GM18873 (cell line): Measurements from ENCODE around the gene BACH1.
A peak's percentile ranks its signal among the peaks of the same experiment; 100 is the strongest.

Source experiments
- ATAC-seq: cut with Tn5 transposase; IDR thresholded peaks from one replicate; pipeline ENCODE4 v1.9.1; 2021; ENCODE audit warnings: mild to moderate bottlenecking, moderate library complexity, moderate number of reproducible peaks; ENCODE audit not compliant: unreplicated experiment, low FRiP score

The BACH1 gene

GRCh38 chr21:29371464-29371863 lies 72.7 kb downstream of the BACH1 start:
- no peak for ATAC-seq

DNA sequence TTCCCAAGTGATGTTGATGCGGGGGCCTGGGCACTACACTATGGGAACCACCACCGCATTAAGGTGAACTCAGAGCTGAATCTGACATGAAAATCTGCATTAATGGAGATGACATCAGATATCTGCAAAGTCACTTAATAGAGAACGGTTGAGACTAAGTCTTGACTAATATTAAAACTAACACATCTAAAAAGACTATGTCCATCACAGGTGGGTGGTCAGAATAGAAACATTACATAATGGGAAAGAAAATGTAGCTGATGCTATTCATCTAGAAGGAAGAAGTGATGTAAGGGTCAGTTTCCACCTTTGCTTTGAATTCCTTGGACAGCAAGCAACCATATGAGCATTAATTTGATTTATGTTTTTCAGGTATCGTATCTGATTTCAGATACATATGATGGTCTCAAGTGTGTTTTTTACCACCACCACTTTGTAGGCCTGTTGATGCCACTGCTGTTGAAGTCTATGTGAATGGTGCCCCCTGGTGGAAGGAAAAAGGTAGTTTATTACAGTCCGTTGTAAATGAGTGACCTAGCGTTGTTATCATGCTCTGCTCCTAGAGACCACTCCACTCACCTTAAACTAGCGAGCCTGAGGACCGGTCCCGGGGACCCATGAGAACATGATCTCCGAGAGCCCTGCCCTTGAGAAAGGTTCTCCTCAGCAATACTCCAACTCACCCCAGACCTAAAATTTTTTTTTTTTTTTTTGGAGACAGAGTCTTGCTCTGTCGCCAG lies 73.5 kb downstream of the BACH1 start:
- peak; percentile 81 for ATAC-seq

DNA sequence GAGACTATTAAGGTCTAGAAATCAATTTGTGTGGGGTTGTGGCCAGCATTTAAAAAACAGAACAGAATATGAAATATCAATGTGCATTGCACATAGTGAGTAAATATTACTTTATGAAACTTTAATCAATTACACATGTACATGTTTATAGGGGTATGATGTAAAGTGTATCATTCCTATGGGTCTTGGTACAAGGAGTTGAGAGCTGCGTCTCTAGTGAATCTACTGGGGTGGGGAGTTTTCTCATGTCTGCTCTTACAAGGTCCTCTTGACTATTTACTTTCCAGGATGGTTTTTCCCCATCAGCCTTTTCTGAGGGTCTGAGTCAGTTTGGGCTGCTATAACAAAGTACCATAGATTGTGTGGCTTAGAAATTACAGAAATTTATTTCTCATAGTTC lies 75.8 kb downstream of the BACH1 start:
- ATAC-seq = no peak

- peak; percentile 69 for ATAC-seq
These were observed 77.8 kb downstream of the BACH1 start for GRCh38 chr21:29376556-29376955.

GRCh38 chr21:29377266-29377665 lies 78.5 kb downstream of the BACH1 start:
- no peak for ATAC-seq

- ATAC-seq = no peak
These were observed 80.1 kb downstream of the BACH1 start for GRCh38 chr21:29378832-29379231.

DNA sequence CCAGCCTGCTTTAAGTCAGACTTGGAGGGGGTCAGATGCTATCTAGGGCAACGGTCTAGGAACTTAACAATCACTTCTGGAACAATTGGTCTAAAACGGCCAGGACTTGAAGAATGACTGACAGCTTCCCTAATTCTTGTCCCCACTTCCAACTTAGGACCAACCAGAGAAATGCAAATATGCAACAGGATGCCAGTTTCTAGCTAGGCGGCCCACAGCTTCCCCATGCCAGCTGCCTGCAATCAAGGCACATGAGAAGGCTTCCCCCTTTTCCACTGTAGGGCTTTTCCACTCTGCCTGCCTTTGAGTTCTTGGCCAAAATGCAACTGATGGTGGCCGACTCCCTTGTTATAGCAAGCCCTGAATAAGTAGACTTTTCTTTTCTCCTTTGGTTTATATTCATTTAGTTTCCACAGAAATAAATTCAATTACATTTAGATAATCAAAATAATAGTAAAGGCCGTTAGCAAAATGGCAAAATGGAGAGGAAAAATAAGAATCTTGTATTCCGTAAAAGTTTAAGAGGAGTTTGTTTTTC lies 80.9 kb downstream of the BACH1 start:
- no peak for ATAC-seq

GRCh38 chr21:29382030-29382654 lies 83.4 kb downstream of the BACH1 start:
- ATAC-seq = no peak

GRCh38 chr21:29384683-29385359 lies 86.1 kb downstream of the BACH1 start:
- ATAC-seq = no peak

DNA sequence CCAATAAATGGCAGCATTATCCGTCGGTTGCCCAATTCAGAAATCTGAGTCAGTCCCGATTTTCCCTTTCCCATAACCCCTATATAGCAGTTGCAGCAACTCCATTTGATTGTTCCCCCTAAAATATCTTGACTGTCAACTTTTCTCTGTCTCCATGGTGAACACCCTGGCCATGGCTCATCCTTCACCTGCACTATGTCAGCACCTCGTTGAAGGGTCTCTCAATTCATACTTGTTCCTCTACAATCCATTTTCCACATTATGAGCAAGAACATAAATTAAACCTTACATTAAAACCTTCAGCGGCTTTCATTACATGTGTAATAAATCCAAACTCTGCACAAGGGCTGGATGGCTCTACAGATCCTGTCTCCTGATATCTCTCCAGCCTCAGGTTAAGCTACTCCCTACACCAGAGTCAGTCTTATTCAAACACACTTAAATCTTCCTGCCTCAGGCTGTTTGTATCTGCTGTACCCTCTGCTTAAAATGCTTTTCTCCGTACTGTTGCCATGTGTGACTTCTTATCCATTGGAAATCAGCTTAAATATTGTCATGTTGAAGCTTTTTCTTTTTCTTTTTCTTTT lies 87.3 kb downstream of the BACH1 start:
- no peak for ATAC-seq

DNA sequence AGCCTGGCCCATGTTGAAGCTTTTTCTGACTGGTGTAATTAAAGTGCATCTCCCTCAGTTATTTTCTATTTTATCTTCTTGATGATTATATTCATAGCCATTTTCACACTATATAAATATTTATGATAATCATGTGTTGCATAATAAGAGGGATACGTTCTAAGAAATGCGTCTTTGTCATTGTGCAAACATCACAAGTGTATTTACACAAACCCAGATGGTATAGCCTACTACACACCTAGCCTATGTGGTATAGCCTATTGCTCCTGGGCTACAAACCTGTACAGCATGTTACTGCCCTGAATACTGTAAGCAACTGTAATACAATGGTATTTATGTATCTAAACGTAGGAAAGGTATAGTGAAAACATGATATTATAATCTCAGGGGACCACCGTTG lies 88.1 kb downstream of the BACH1 start:
- no peak for ATAC-seq

- ATAC-seq = no peak
These were observed 88.9 kb downstream of the BACH1 start for GRCh38 chr21:29387598-29387997.

- ATAC-seq = no peak
These were observed 90.4 kb downstream of the BACH1 start for GRCh38 chr21:29389136-29389535.

DNA sequence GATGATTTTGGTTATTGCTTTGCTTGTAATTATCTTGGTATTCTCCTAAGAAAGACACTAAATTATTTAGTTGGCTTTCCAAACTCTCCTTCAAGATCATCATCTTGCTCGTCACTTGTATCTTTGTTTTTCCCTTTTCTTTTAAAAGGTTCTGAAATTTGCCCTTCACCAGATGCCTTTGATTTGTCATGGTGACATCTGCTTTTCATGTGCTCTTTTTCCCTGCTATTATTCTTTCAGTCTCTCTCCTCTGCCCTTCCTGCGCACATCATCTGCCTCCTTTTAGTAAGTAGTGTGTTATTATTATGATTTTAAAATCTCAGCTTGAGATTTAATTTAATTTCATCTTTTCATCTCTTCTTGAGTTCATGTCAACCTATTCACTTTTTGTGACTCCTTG lies 92.1 kb downstream of the BACH1 start:
- no peak for ATAC-seq

GRCh38 chr21:29394051-29394450 lies 95.3 kb downstream of the BACH1 start:
- ATAC-seq = no peak
